ENCODE data around the gene FIGNL2. TPM values are rescaled to one million over a fixed set of nuclear protein-coding genes. Genes with fewer than 3 reads are reported as not detected.

Gene FIGNL2
- total RNA-seq, 4 donors from 2014 or later, result 0.17 to 0.49 (median 0.29) TPM; not detected in 1

- DNase-seq (ENCODE audit: low spot score in 2 of 2), result no peak
- intact Hi-C loops (cut with DNase I; ENCODE audit: low total_unique reads), result no loop called here
- no peak overlapping the region for H3K4me3 ChIP-seq (ENCODE audit: low read depth, poor library complexity, severe bottlenecking)
- 83 to 94% methylated on average over 5 of the region's 5 CpGs for WGBS, 2 donors
- no peak for TF ChIP-seq POLR2A (IDR thresholded peaks at IDR 0.05)
- TF ChIP-seq CTCF (IDR thresholded peaks at IDR 0.05), result no peak
Observed at GRCh38 chr12:51792417-51792816, 56.1 kb downstream of the FIGNL2 start.

GRCh38 chr12:51788876-51789275, 59.6 kb downstream of the FIGNL2 start:
- intact Hi-C loops (cut with DNase I; ENCODE audit: low total_unique reads), result no loop called here
- WGBS, 2 donors, result 89 to 90% methylated on average over 6 of the region's 6 CpGs
- no peak for DNase-seq (ENCODE audit: low spot score in 2 of 2)
- no peak overlapping the region for H3K4me3 ChIP-seq (ENCODE audit: low read depth, poor library complexity, severe bottlenecking)
- TF ChIP-seq POLR2A (IDR thresholded peaks at IDR 0.05), result no peak
- no peak for TF ChIP-seq CTCF (IDR thresholded peaks at IDR 0.05)

GRCh38 chr12:51785906-51786305, 62.6 kb downstream of the FIGNL2 start:
- TF ChIP-seq POLR2A (IDR thresholded peaks at IDR 0.05) (no peak), CTCF (IDR thresholded peaks at IDR 0.05) (no peak)

GRCh38 chr12:51784688-51785087, 63.8 kb downstream of the FIGNL2 start:
- no peak for DNase-seq (ENCODE audit: low spot score in 2 of 2)
- intact Hi-C loops (cut with DNase I; ENCODE audit: low total_unique reads), result no loop called here
- WGBS, 2 donors, result 81 to 83% methylated on average over 3 of the region's 3 CpGs
- H3K4me3 ChIP-seq (ENCODE audit: low read depth, poor library complexity, severe bottlenecking), result no peak overlapping the region
- TF ChIP-seq POLR2A (IDR thresholded peaks at IDR 0.05), result no peak
- no peak for TF ChIP-seq CTCF (IDR thresholded peaks at IDR 0.05)

More at GRCh38 chr12:51785906-51786305, 62.6 kb downstream of the FIGNL2 start:
- 80 to 85% methylated on average over 2 of the region's 2 CpGs for WGBS, 2 donors
- H3K4me3 ChIP-seq (ENCODE audit: low read depth, poor library complexity, severe bottlenecking), result no peak overlapping the region
- DNase-seq (ENCODE audit: low spot score in 2 of 2), result no peak
- intact Hi-C loops (cut with DNase I; ENCODE audit: low total_unique reads), result no loop called here

GRCh38 chr12:51779876-51780275, 68.6 kb downstream of the FIGNL2 start:
- TF ChIP-seq POLR2A (IDR thresholded peaks at IDR 0.05), result no peak
- no peak for TF ChIP-seq CTCF (IDR thresholded peaks at IDR 0.05)

GRCh38 chr12:51777973-51778372, 70.5 kb downstream of the FIGNL2 start:
- no peak overlapping the region for H3K4me3 ChIP-seq (ENCODE audit: low read depth, poor library complexity, severe bottlenecking)
- TF ChIP-seq CTCF (IDR thresholded peaks at IDR 0.05), result no peak
- no peak for TF ChIP-seq POLR2A (IDR thresholded peaks at IDR 0.05)
- WGBS, 2 donors, result 92 to 95% methylated on average over 3 of the region's 3 CpGs
- no peak for DNase-seq (ENCODE audit: low spot score in 2 of 2)
- intact Hi-C loops (cut with DNase I; ENCODE audit: low total_unique reads), result no loop called here

More at GRCh38 chr12:51779876-51780275, 68.6 kb downstream of the FIGNL2 start:
- 92 to 93% methylated on average over 5 of the region's 5 CpGs for WGBS, 2 donors
- H3K4me3 ChIP-seq (ENCODE audit: low read depth, poor library complexity, severe bottlenecking), result no peak overlapping the region
- DNase-seq (ENCODE audit: low spot score in 2 of 2), result no peak
- intact Hi-C loops (cut with DNase I; ENCODE audit: low total_unique reads), result no loop called here

Data from lower leg skin (tissue), 4 donors.